IPS-11a (cell line): ENCODE data around the gene DYSF.
"Not testable (repeated sequence)": the region's sequence is repeated elsewhere in the genome, so short reads cannot be mapped to it uniquely, and the experiment has no call there.

ENCODE experiments used
- H3K4me3 ChIP-seq: one replicate; pipeline ENCODE4 v1.5.1; 2013; ENCODE audit warnings: low read depth, low read length, control low read depth

Gene DYSF

GRCh38 chr2:71453404-71454220 lies at the start of gene DYSF:
Gene DYSF (plus strand): TSS chr2:71453561.
- peak within 1 kb of the TSS; percentile 39 for H3K4me3 ChIP-seq

- no peak overlapping the region for H3K4me3 ChIP-seq
Observed at GRCh38 chr2:71409611-71410010, 43.8 kb upstream of the DYSF start.

- H3K4me3 ChIP-seq, result no peak overlapping the region
Observed at GRCh38 chr2:71410696-71411095, 42.7 kb upstream of the DYSF start.

GRCh38 chr2:71416866-71417265 lies 36.5 kb upstream of the DYSF start:
- H3K4me3 ChIP-seq, result not testable (repeated sequence)

GRCh38 chr2:71417300-71418202 lies 35.8 kb upstream of the DYSF start:
- H3K4me3 ChIP-seq, result peak overlapping the region; percentile 34

GRCh38 chr2:71419145-71419544 lies 34.2 kb upstream of the DYSF start:
- H3K4me3 ChIP-seq, result no peak overlapping the region

- H3K4me3 ChIP-seq, result no peak overlapping the region
Observed at GRCh38 chr2:71419976-71420375, 33.4 kb upstream of the DYSF start.

GRCh38 chr2:71422786-71423185 lies 30.6 kb upstream of the DYSF start:
- H3K4me3 ChIP-seq, result no peak overlapping the region

GRCh38 chr2:71423817-71424420 lies 29.4 kb upstream of the DYSF start:
- H3K4me3 ChIP-seq, result no peak overlapping the region

GRCh38 chr2:71426721-71427120 lies 26.6 kb upstream of the DYSF start:
- H3K4me3 ChIP-seq, result no peak overlapping the region

GRCh38 chr2:71428472-71429383 lies 24.6 kb upstream of the DYSF start:
- H3K4me3 ChIP-seq, result no peak overlapping the region

- H3K4me3 ChIP-seq, result not testable (repeated sequence)
Observed at GRCh38 chr2:71445142-71445541, 8.2 kb upstream of the DYSF start.

- no peak overlapping the region for H3K4me3 ChIP-seq
Observed at GRCh38 chr2:71446505-71446904, 6.9 kb upstream of the DYSF start.

- no peak overlapping the region for H3K4me3 ChIP-seq
Observed at GRCh38 chr2:71449343-71449742, 4.0 kb upstream of the DYSF start.

- H3K4me3 ChIP-seq, result no peak overlapping the region
Observed at GRCh38 chr2:71451705-71452104, 1.7 kb upstream of the DYSF start.

GRCh38 chr2:71452565-71452964 lies 796 bp upstream of the DYSF start:
- no peak overlapping the region for H3K4me3 ChIP-seq

- peak overlapping the region; percentile 39 for H3K4me3 ChIP-seq
Observed at GRCh38 chr2:71454221-71455010, 1.1 kb downstream of the DYSF start.

GRCh38 chr2:71455011-71455740 lies 1.8 kb downstream of the DYSF start:
- no peak overlapping the region for H3K4me3 ChIP-seq
